Cardiac fibroblast (primary cell): ENCODE measurements around the gene PLAAT5.

Experiments
- DNase-seq, 2 donors: peaks; one replicate each; pipeline versions ENCODE4 v3.0.0 to v3.0.0-alpha.2; 2010; ENCODE audit warnings: low read depth in 2 of 2
- H3K4me3 ChIP-seq, 2 donors: replicated peaks in 1 of 2; 1 replicate in 1 of 2; 2 replicates in 1 of 2; pipeline ENCODE4 v1.5.1; 2011; ENCODE audit warnings: low read depth in 2 of 2, low read length in 2 of 2, mild to moderate bottlenecking in 2 of 2, moderate library complexity in 1 of 2
- TF ChIP-seq, protein P1 (sequence below): IDR thresholded peaks from one replicate; pipeline ENCODE4 v1.5.1; 2011; ENCODE audit warnings: low read depth, mild to moderate bottlenecking, low read length, inconsistent platforms

Gene PLAAT5

GRCh38 chr11:63511048-63511748 is 20.2 kb upstream of the PLAAT5 start:
- no peak overlapping the region for H3K4me3 ChIP-seq
- TF ChIP-seq, protein P1, sequence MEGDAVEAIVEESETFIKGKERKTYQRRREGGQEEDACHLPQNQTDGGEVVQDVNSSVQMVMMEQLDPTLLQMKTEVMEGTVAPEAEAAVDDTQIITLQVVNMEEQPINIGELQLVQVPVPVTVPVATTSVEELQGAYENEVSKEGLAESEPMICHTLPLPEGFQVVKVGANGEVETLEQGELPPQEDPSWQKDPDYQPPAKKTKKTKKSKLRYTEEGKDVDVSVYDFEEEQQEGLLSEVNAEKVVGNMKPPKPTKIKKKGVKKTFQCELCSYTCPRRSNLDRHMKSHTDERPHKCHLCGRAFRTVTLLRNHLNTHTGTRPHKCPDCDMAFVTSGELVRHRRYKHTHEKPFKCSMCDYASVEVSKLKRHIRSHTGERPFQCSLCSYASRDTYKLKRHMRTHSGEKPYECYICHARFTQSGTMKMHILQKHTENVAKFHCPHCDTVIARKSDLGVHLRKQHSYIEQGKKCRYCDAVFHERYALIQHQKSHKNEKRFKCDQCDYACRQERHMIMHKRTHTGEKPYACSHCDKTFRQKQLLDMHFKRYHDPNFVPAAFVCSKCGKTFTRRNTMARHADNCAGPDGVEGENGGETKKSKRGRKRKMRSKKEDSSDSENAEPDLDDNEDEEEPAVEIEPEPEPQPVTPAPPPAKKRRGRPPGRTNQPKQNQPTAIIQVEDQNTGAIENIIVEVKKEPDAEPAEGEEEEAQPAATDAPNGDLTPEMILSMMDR = no peak
- no peak for DNase-seq

- TF ChIP-seq, protein P1 = no peak
- H3K4me3 ChIP-seq = no peak overlapping the region
- DNase-seq = peak; percentile 61 to 87
Observed at GRCh38 chr11:63510360-63511047, 19.5 kb upstream of the PLAAT5 start.

GRCh38 chr11:63508745-63509144 is 17.8 kb upstream of the PLAAT5 start:
- no peak for DNase-seq
- TF ChIP-seq, protein P1 = no peak
- H3K4me3 ChIP-seq = no peak overlapping the region

DNA sequence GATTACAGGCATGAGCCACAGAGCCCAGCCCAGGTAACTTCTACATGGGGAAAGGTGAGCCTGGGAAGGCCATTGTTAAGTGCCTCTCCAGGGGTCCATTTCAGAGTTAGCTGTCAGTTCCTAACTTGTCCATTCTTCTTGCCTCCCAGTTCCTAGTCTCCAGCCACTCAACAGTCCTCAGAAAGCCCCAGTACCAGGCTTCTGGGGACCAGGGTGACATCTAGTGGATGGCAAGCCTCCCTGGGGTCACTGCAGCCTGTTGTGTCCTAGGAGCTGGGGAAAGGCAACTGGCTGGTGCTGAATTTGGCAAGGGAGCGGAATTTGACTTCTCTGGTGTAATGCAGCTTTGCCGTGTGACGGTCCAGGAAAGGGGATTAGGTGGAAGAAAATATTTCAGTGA is 17.0 kb upstream of the PLAAT5 start:
- TF ChIP-seq, protein P1 = no peak
- H3K4me3 ChIP-seq = no peak overlapping the region
- DNase-seq = peak; percentile 12 to 57

DNA sequence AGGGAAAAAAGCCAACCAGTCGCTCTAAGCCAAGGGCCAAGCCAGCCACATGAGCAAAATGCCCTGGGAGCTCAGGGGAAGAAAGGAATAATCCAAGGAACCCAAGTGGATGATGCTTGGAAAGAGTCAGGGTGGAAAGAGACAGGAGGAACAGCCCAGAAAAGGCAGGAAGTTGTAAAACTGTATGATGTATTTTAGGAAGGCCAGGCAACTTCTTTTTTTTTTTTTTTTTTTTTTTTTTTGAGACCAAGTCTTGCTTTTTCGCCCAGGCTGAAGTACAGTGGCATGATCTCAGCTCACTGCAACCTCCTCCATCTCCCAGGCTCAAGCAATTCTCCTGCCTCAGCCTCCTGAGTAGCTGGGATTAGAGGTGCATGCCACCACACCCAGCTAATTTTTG is 16.5 kb upstream of the PLAAT5 start:
- peak overlapping the region in 1 of 2 donors; percentile 38 for H3K4me3 ChIP-seq
- no peak for DNase-seq
- TF ChIP-seq, protein P1 = no peak

DNA sequence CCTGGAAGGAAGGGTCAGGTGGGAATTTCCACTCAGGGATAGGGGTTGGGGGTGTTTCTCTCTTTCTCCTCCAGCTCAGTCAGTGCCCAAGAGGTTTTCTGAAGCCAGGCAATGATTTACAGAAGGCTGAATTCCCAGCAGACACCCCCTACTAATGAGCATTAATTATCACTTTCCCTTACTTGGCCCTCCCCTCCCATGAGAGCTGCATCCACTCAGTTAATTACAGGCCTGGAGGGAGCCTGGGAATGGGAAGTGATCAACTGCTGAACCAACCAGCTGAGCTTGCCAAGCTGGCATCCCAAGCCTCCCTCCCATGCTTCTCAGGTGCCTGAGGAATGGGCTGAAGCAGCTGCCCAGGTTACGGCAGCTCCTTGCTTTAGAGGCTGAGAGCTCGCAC is 15.9 kb upstream of the PLAAT5 start:
- peak overlapping the region in 1 of 2 donors; percentile 38 for H3K4me3 ChIP-seq
- no peak for DNase-seq
- TF ChIP-seq, protein P1 = no peak
